ENCODE data around the gene GJB2.

GJB2 gene

GRCh38 chr13:20192836-20193161, at the start of gene GJB2:
GJB2 (minus strand) TSS chr13:20192938; CDS start chr13:20189581, 3,357 bp downstream.
- DNase-seq (ENCODE audit: low read depth), result no peak

GRCh38 chr13:20241593-20241992, 48.9 kb upstream of the GJB2 start:
- DNase-seq (ENCODE audit: low read depth), result no peak

- DNase-seq (ENCODE audit: low read depth), result no peak
Observed at GRCh38 chr13:20239748-20240147, 47.0 kb upstream of the GJB2 start.

GRCh38 chr13:20232556-20233277, 40.0 kb upstream of the GJB2 start:
- no peak for DNase-seq (ENCODE audit: low read depth)

- DNase-seq (ENCODE audit: low read depth), result no peak
Observed at GRCh38 chr13:20231839-20232555, 39.3 kb upstream of the GJB2 start, which contains the start of gene GJB6. GJB6 (minus strand) TSS chr13:20232319; CDS start chr13:20223480, 8,839 bp downstream.

- DNase-seq (ENCODE audit: low read depth), result no peak
Observed at GRCh38 chr13:20230913-20231838, 38.4 kb upstream of the GJB2 start.

- DNase-seq (ENCODE audit: low read depth), result no peak
Observed at GRCh38 chr13:20227730-20228129, 35.0 kb upstream of the GJB2 start.

- no peak for DNase-seq (ENCODE audit: low read depth)
Observed at GRCh38 chr13:20227288-20227687, 34.5 kb upstream of the GJB2 start.

GRCh38 chr13:20222553-20222952, 29.8 kb upstream of the GJB2 start:
- no peak for DNase-seq (ENCODE audit: low read depth)

GRCh38 chr13:20221772-20222171, 29.0 kb upstream of the GJB2 start:
- DNase-seq (ENCODE audit: low read depth), result no peak

- DNase-seq (ENCODE audit: low read depth), result no peak
Observed at GRCh38 chr13:20219577-20219976, 26.8 kb upstream of the GJB2 start.

GRCh38 chr13:20217168-20217567, 24.4 kb upstream of the GJB2 start:
- no peak for DNase-seq (ENCODE audit: low read depth)

GRCh38 chr13:20209948-20210347, 17.2 kb upstream of the GJB2 start:
- no peak for DNase-seq (ENCODE audit: low read depth)

GRCh38 chr13:20206698-20207235, 14.0 kb upstream of the GJB2 start:
- no peak for DNase-seq (ENCODE audit: low read depth)

GRCh38 chr13:20206065-20206697, 13.4 kb upstream of the GJB2 start:
- DNase-seq (ENCODE audit: low read depth), result no peak

- DNase-seq (ENCODE audit: low read depth), result no peak
Observed at GRCh38 chr13:20198781-20199180, 6.0 kb upstream of the GJB2 start.

GRCh38 chr13:20197361-20197834, 4.7 kb upstream of the GJB2 start:
- no peak for DNase-seq (ENCODE audit: low read depth)

GRCh38 chr13:20195801-20196200, 3.1 kb upstream of the GJB2 start:
- no peak for DNase-seq (ENCODE audit: low read depth)

- no peak for DNase-seq (ENCODE audit: low read depth)
Observed at GRCh38 chr13:20193907-20194631, 1.3 kb upstream of the GJB2 start.

- DNase-seq (ENCODE audit: low read depth), result no peak
Observed at GRCh38 chr13:20193162-20193906, 596 bp upstream of the GJB2 start.
